Transverse colon (tissue), 4 donors: ENCODE results near the gene LRP1.

Source experiments
- CTCF ChIP-seq, 5 experiments: fragments of 200-600 bp in 3 of 5; fragments of 450-650 bp in 2 of 5; sonication (generic) in 3 of 5; IDR thresholded peaks; 1 replicate in 2 of 5; 2 replicates in 3 of 5; pipeline ENCODE4 v1.5.1; 2016 to 2017; ENCODE audit warnings: antibody characterized with exemption in 5 of 5, inconsistent platforms in 3 of 5, mild to moderate bottlenecking in 2 of 5, moderate library complexity in 1 of 5
- POLR2AphosphoS5 ChIP-seq, 3 donors: sonication (generic); formaldehyde crosslinking; IDR thresholded peaks; one replicate each; pipeline ENCODE4 v1.6.1; 2016; ENCODE audit warnings: antibody characterized with exemption in 3 of 3

GRCh38 chr12:57154804-57155434 lies 26.6 kb downstream of the LRP1 start:
- no peak for TF ChIP-seq CTCF (IDR thresholded peaks at IDR 0.05)
- TF ChIP-seq POLR2AphosphoS5 (IDR thresholded peaks at IDR 0.05), result no peak
